ENCODE data around the gene SIK2. TPM values are rescaled to one million over a fixed set of nuclear protein-coding genes. Genes with fewer than 3 reads are reported as not detected.

Gene SIK2
- total RNA-seq, 1 donor from 2014 or later: 43.0 TPM

DNA sequence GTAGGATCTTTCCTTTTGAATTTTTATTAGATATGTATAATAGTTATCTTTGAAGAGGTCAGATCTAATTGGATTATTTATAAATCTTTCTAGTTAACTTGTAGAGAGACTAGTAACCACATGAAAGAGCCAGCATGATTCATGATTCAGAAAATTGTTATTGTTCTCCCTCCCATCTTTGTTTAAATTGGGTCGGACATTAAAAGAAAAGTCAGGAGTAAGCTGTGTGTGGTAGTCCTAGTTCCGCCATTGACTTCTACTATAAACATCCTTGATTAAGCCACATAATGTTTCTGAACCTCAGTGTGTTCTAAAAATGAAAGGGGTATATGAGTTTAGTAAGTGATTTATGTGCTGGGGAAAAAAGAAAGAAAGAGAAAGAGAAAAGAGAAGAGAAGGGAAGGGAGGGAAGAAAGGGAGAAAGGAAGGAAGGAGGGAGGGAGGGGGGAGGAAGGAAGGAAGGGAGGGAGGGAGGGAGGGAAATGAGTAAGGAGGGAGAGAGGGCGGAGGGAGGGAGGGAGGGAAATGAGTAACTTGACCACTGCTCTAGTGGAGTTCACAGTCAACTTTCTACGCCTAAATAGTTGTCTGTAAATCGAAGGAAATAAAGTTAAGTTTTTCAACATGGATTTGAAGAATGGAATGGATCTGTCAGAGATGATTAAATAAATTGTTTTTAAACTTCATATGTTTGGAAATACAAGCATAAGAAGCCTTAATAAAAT lies 32.9 kb downstream of the SIK2 start:
- Mint-ChIP-seq H3K4me3 (ENCODE audit: low read depth) (no peak overlapping the region), H3K36me3 (ENCODE audit: insufficient read depth) (peaks cover 10% of the 10 kb centered on the region), H3K4me1 (ENCODE audit: low read depth) (peaks cover 54% of the 10 kb centered on the region)

GRCh38 chr11:111635706-111636045 lies 33.4 kb downstream of the SIK2 start:
- no peak for DNase-seq (ENCODE audit: low spot score, unreplicated experiment)
- peaks cover 55% of the 10 kb centered on the region for H3K4me1 Mint-ChIP-seq (ENCODE audit: low read depth)

More for the DNA sequence above, 32.9 kb downstream of the SIK2 start:
- H3K27ac Mint-ChIP-seq: no peak overlapping the region
- H3K27me3 Mint-ChIP-seq: no peaks in the 10 kb centered on the region
- DNase-seq (ENCODE audit: low spot score, unreplicated experiment): no peak
- TF ChIP-seq CTCF (IDR thresholded peaks at IDR 0.05; ENCODE audit: unreplicated experiment): no peak
- peaks cover 3% of the 10 kb centered on the region for H3K9me3 Mint-ChIP-seq (ENCODE audit: low read depth)

GRCh38 chr11:111637885-111638284 lies 35.6 kb downstream of the SIK2 start:
- H3K36me3 Mint-ChIP-seq (ENCODE audit: insufficient read depth): peaks cover 21% of the 10 kb centered on the region
- no peak for DNase-seq (ENCODE audit: low spot score, unreplicated experiment)
- peak overlapping the region; percentile 59 for H3K27ac Mint-ChIP-seq
- peaks cover 55% of the 10 kb centered on the region for H3K4me1 Mint-ChIP-seq (ENCODE audit: low read depth)
- no peak for TF ChIP-seq CTCF (IDR thresholded peaks at IDR 0.05; ENCODE audit: unreplicated experiment)
- no peaks in the 10 kb centered on the region for H3K27me3 Mint-ChIP-seq
- H3K9me3 Mint-ChIP-seq (ENCODE audit: low read depth): peaks cover 3% of the 10 kb centered on the region
- no peak overlapping the region for H3K4me3 Mint-ChIP-seq (ENCODE audit: low read depth)

More at GRCh38 chr11:111635706-111636045, 33.4 kb downstream of the SIK2 start:
- Mint-ChIP-seq H3K27me3 (no peaks in the 10 kb centered on the region), H3K9me3 (ENCODE audit: low read depth) (peaks cover 3% of the 10 kb centered on the region), H3K27ac (peak overlapping the region; percentile 26), H3K4me3 (ENCODE audit: low read depth) (no peak overlapping the region), H3K36me3 (ENCODE audit: insufficient read depth) (peaks cover 11% of the 10 kb centered on the region)
- no peak for TF ChIP-seq CTCF (IDR thresholded peaks at IDR 0.05; ENCODE audit: unreplicated experiment)

GRCh38 chr11:111639226-111639925 lies 37.1 kb downstream of the SIK2 start:
- peaks cover 22% of the 10 kb centered on the region for H3K36me3 Mint-ChIP-seq (ENCODE audit: insufficient read depth)
- no peak overlapping the region for H3K4me3 Mint-ChIP-seq (ENCODE audit: low read depth)
- TF ChIP-seq CTCF (IDR thresholded peaks at IDR 0.05; ENCODE audit: unreplicated experiment): no peak
- H3K27me3 Mint-ChIP-seq: no peaks in the 10 kb centered on the region
- H3K9me3 Mint-ChIP-seq (ENCODE audit: low read depth): peaks cover 3% of the 10 kb centered on the region
- H3K27ac Mint-ChIP-seq: no peak overlapping the region
- no peak for DNase-seq (ENCODE audit: low spot score, unreplicated experiment)
- peaks cover 40% of the 10 kb centered on the region for H3K4me1 Mint-ChIP-seq (ENCODE audit: low read depth)

DNA sequence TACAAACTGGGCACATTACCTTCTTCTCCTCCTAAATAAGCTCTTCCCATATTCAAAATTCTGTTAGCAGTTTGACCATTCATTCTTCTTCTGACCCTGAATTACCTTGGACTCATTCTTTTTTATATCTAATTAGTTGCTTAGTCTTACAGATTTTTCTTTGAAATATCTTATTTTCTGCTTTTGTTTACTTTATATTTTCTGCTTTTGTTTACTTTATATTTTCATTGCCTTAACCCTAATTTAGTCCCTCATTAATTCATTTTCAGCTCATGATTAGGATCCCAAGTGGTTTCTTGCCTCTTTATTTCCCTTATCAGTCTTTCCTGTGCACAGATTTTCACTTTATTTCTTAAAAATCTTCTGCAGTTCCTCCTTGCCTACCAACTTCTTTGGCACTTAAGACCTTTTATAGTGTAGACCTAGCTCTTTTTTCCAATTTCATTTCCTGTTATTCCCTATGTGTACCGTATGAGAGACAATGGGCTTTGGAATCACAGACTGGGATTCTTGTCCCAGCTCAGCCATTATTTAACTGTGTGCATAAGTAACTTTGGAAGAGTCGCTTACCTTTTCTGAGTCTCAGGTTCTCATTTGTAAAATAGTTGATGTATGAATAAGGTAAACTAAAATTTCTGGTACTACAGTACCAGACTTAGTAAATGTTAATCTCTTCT lies 39.2 kb downstream of the SIK2 start:
- Mint-ChIP-seq H3K4me3 (ENCODE audit: low read depth) (no peak overlapping the region), H3K27ac (peak overlapping the region; percentile 29), H3K4me1 (ENCODE audit: low read depth) (peaks cover 24% of the 10 kb centered on the region), H3K27me3 (no peaks in the 10 kb centered on the region), H3K36me3 (ENCODE audit: insufficient read depth) (peaks cover 25% of the 10 kb centered on the region), H3K9me3 (ENCODE audit: low read depth) (peaks cover 3% of the 10 kb centered on the region)
- no peak for DNase-seq (ENCODE audit: low spot score, unreplicated experiment)
- TF ChIP-seq CTCF (IDR thresholded peaks at IDR 0.05; ENCODE audit: unreplicated experiment): no peak

Measured in progenitor cell of endocrine pancreas (in vitro differentiated cells).